Measurements from ENCODE around the gene PPIC. TPM values are rescaled to one million over a fixed set of nuclear protein-coding genes. Genes with fewer than 3 reads are reported as not detected.
"Not testable (repeated sequence)": the region's sequence is repeated elsewhere in the genome, so short reads cannot be mapped to it uniquely, and the experiment has no call there.

Gene PPIC
- total RNA-seq, 2 experiments from 2014 or later = not detected

- not testable (repeated sequence) for H3K4me1 Mint-ChIP-seq (ENCODE audit: low read depth)
Observed at GRCh38 chr5:122974251-122974650, 62.3 kb downstream of the PPIC start.

GRCh38 chr5:122973759-122974158 is 62.8 kb downstream of the PPIC start:
- CTCF ChIA-PET = interaction anchor here (1.4 kb wide), 1 partner anchor 11 kb away, joined by 4 read pairs; no protein-coding TSS in a partner anchor
- H3K9me3 Mint-ChIP-seq (ENCODE audit: insufficient read depth); ATAC-seq; H3K27me3 Mint-ChIP-seq (ENCODE audit: low read depth); H3K27ac Mint-ChIP-seq; H3K4me3 Mint-ChIP-seq; DNase-seq; H3K36me3 Mint-ChIP-seq (ENCODE audit: low read depth); POLR2A ChIA-PET; H3K4me1 Mint-ChIP-seq (ENCODE audit: low read depth): not testable (repeated sequence)

More at GRCh38 chr5:122974251-122974650, 62.3 kb downstream of the PPIC start:
- POLR2A ChIA-PET; H3K27ac Mint-ChIP-seq; H3K36me3 Mint-ChIP-seq (ENCODE audit: low read depth); ATAC-seq; H3K4me3 Mint-ChIP-seq; DNase-seq; H3K9me3 Mint-ChIP-seq (ENCODE audit: insufficient read depth); H3K27me3 Mint-ChIP-seq (ENCODE audit: low read depth): not testable (repeated sequence)
- CTCF ChIA-PET = interaction anchor here (1.4 kb wide), 1 partner anchor 10 kb away, joined by 4 read pairs; no protein-coding TSS in a partner anchor

Other genes with a start within 250 kb of the PPIC start
- gene SNX24, start 191.1 kb downstream of the PPIC start, total RNA-seq = 1 to 10 TPM in 1 of 2 experiments, under 1 TPM in 1; 0.29 to 1.6 TPM
- not detected for gene PRDM6, start 52.5 kb upstream of the PPIC start, total RNA-seq

Data from activated CD8-positive, alpha-beta T cell treated with anti-CD3 and anti-CD28 coated beads, Interleukin-2, amount 10 ng/mL, durations not matched to agents 7 days and 5 days (primary cell).